DOHH2 (cell line): ENCODE data around the gene MAP1B.

Experiments
- CTCF ChIP-seq: fragments of 200-600 bp; sonication (generic); IDR thresholded peaks from one replicate; pipeline ENCODE4 v1.5.1; 2014; ENCODE audit warnings: antibody characterized with exemption, mild to moderate bottlenecking, low read depth, low read length; ENCODE audit not compliant: poor library complexity, severe bottlenecking
- EZH2phosphoT487 ChIP-seq: fragments of 200-600 bp; sonication (generic); IDR thresholded peaks from 2 replicates; pipeline ENCODE4 v1.6.1; 2017; ENCODE audit warnings: borderline replicate concordance, mild to moderate bottlenecking, antibody characterized with exemption, low read length, moderate library complexity, mixed read lengths

DNA sequence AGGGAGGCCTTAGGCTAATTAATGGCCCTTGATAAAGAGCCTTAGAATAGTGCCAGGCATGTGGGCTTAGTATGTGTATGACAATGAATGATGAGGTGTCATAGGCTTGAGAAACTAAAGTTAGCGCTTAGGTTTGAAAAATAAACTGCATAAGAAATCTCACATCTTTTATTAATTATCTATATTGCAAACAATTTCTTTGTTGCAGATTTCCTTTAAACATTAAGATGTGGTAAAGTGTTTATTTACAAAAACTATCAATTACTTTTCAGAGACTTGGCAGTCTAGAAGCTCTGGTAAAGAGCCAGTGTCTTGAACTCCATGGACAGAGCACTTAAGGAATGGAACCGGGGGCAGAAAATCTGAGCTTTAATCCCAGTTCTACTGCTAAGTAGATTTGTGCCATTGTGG lies 23.1 kb downstream of the MAP1B start:
- TF ChIP-seq CTCF (no peak), EZH2phosphoT487 (no peak)
